ENCODE data around the gene CRYL1. TPM values are rescaled to one million over a fixed set of nuclear protein-coding genes. Genes with fewer than 3 reads are reported as not detected.

Gene CRYL1
- total and polyA plus RNA-seq, 7 donors, result 6.4 to 18.5 (median 12.9) TPM

GRCh38 chr13:20544201-20544923, 18.7 kb upstream of the CRYL1 start:
- Histone ChIP-seq H3K27ac (no peak overlapping the region), H3K27me3 (ENCODE audit: insufficient read depth in 3 of 3, low read length in 2 of 3) (no peaks in the 10 kb centered on the region), H3K4me3 (no peak overlapping the region), H3K9me3 (no peaks in the 10 kb centered on the region), H3K36me3 (ENCODE audit: insufficient read depth in 1 of 2, low read depth in 1 of 2) (no peaks in the 10 kb centered on the region), H3K4me1 (no peaks in the 10 kb centered on the region)
- ATAC-seq (no peak), DNase-seq (no peak)
- intact Hi-C loops (cut with DNase I), result no loop called here
- WGBS, 3 donors, result 75 to 78% (median 77%) methylated on average over 7 of the region's 7 CpGs
- TF ChIP-seq CTCF (IDR thresholded peaks at IDR 0.05), result no peak

DNA sequence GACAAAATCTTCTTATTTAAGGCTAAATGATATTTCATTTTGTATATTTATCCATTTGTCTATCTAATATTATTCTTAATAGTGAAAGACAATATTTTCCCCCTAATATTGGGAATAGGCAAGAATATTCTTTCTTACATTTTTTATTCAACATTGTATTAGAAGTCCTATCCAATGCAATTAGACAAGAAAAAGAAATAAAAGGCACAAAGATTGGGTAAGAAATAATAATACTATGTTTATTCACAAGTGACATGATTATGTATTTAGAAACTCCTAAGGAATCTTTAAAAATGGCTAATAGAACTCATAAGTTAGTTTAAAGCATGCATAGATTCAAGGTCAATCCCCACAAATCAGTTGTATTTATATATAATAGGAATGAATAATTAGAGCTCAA, 11.3 kb upstream of the CRYL1 start:
- Histone ChIP-seq H3K27ac (no peak overlapping the region), H3K36me3 (ENCODE audit: insufficient read depth in 1 of 2, low read depth in 1 of 2) (no peaks in the 10 kb centered on the region), H3K4me1 (no peaks in the 10 kb centered on the region), H3K9me3 (peaks cover 8% of the 10 kb centered on the region), H3K4me3 (no peak overlapping the region), H3K27me3 (ENCODE audit: insufficient read depth in 3 of 3, low read length in 2 of 3) (no peaks in the 10 kb centered on the region)
- DNase-seq (no peak), ATAC-seq (no peak)
- no peak for TF ChIP-seq CTCF (IDR thresholded peaks at IDR 0.05)
- intact Hi-C loops (cut with DNase I), result no loop called here

GRCh38 chr13:20534038-20534608, 8.5 kb upstream of the CRYL1 start:
- no peaks in the 10 kb centered on the region for H3K36me3 ChIP-seq (ENCODE audit: insufficient read depth in 1 of 2, low read depth in 1 of 2)
- peaks cover 8% of the 10 kb centered on the region for H3K9me3 ChIP-seq
- H3K4me1 ChIP-seq, result no peaks in the 10 kb centered on the region
- WGBS, 3 donors, result 82 to 83% (median 82%) methylated on average over 10 of the region's 10 CpGs
- DNase-seq (no peak), ATAC-seq (no peak)
- no peak for TF ChIP-seq CTCF (IDR thresholded peaks at IDR 0.05)
- no peaks in the 10 kb centered on the region for H3K27me3 ChIP-seq (ENCODE audit: insufficient read depth in 3 of 3, low read length in 2 of 3)
- intact Hi-C loops (cut with DNase I), result no loop called here
- H3K4me3 ChIP-seq, result no peak overlapping the region
- H3K27ac ChIP-seq, result no peak overlapping the region

GRCh38 chr13:20528452-20528851, 2.8 kb upstream of the CRYL1 start:
- Histone ChIP-seq H3K27me3 (ENCODE audit: insufficient read depth in 3 of 3, low read length in 2 of 3) (no peaks in the 10 kb centered on the region), H3K9me3 (no peaks in the 10 kb centered on the region), H3K27ac (no peak overlapping the region), H3K36me3 (ENCODE audit: insufficient read depth in 1 of 2, low read depth in 1 of 2) (no peaks in the 10 kb centered on the region), H3K4me3 (no peak overlapping the region), H3K4me1 (no peaks in the 10 kb centered on the region)
- 82 to 91% (median 88%) methylated on average over 2 of the region's 2 CpGs for WGBS, 3 donors
- DNase-seq (no peak), ATAC-seq (no peak)
- intact Hi-C loops (cut with DNase I), result loop anchor here (5.0 to 10.0 kb wide), 2 partner anchors 34 to 246 kb away; partner anchors contain the start of gene EEF1AKMT1 (in 1 of the 2)
- TF ChIP-seq CTCF (IDR thresholded peaks at IDR 0.05), result no peak

All from psoas muscle (tissue), 8 donors.